ENCODE data around the gene LYSMD2. TPM values are rescaled to one million over a fixed set of nuclear protein-coding genes. Genes with fewer than 3 reads are reported as not detected.
A peak's percentile ranks its signal among the peaks of the same experiment; 100 is the strongest.

LYSMD2 gene
- total RNA-seq, 1 donor = 18.1 TPM

- H3K9me3 ChIP-seq (ENCODE audit: low read depth, low read length) = no peaks in the 10 kb centered on the region
- no peaks in the 10 kb centered on the region for H3K27me3 ChIP-seq (ENCODE audit: insufficient read depth, low read length)
- H3K4me1 ChIP-seq (ENCODE audit: insufficient read depth, low read length) = peaks cover 67% of the 10 kb centered on the region
- H3K4me3 ChIP-seq (ENCODE audit: low read length) = peak overlapping the region; percentile 70
Observed at GRCh38 chr15:51736069-51736468, 1.4 kb downstream of the LYSMD2 start.

- Histone ChIP-seq H3K9me3 (ENCODE audit: low read depth, low read length) (no peaks in the 10 kb centered on the region), H3K27me3 (ENCODE audit: insufficient read depth, low read length) (no peaks in the 10 kb centered on the region), H3K4me1 (ENCODE audit: insufficient read depth, low read length) (peaks cover 74% of the 10 kb centered on the region), H3K4me3 (ENCODE audit: low read length) (no peak overlapping the region)
Observed at GRCh38 chr15:51735228-51736010, 2.0 kb downstream of the LYSMD2 start.

GRCh38 chr15:51732646-51733045, 4.8 kb downstream of the LYSMD2 start:
- no peaks in the 10 kb centered on the region for H3K27me3 ChIP-seq (ENCODE audit: insufficient read depth, low read length)
- no peak overlapping the region for H3K4me3 ChIP-seq (ENCODE audit: low read length)
- H3K4me1 ChIP-seq (ENCODE audit: insufficient read depth, low read length) = peaks cover 84% of the 10 kb centered on the region
- no peaks in the 10 kb centered on the region for H3K9me3 ChIP-seq (ENCODE audit: low read depth, low read length)

GRCh38 chr15:51731549-51732267, 5.7 kb downstream of the LYSMD2 start:
- H3K4me3 ChIP-seq (ENCODE audit: low read length) = peak overlapping the region; percentile 22
- no peaks in the 10 kb centered on the region for H3K9me3 ChIP-seq (ENCODE audit: low read depth, low read length)
- peaks cover 92% of the 10 kb centered on the region for H3K4me1 ChIP-seq (ENCODE audit: insufficient read depth, low read length)
- no peaks in the 10 kb centered on the region for H3K27me3 ChIP-seq (ENCODE audit: insufficient read depth, low read length)

GRCh38 chr15:51727141-51727897, 10.1 kb downstream of the LYSMD2 start:
- Histone ChIP-seq H3K4me3 (ENCODE audit: low read length) (no peak overlapping the region), H3K9me3 (ENCODE audit: low read depth, low read length) (no peaks in the 10 kb centered on the region), H3K27me3 (ENCODE audit: insufficient read depth, low read length) (no peaks in the 10 kb centered on the region), H3K4me1 (ENCODE audit: insufficient read depth, low read length) (peaks cover 60% of the 10 kb centered on the region)

DNA sequence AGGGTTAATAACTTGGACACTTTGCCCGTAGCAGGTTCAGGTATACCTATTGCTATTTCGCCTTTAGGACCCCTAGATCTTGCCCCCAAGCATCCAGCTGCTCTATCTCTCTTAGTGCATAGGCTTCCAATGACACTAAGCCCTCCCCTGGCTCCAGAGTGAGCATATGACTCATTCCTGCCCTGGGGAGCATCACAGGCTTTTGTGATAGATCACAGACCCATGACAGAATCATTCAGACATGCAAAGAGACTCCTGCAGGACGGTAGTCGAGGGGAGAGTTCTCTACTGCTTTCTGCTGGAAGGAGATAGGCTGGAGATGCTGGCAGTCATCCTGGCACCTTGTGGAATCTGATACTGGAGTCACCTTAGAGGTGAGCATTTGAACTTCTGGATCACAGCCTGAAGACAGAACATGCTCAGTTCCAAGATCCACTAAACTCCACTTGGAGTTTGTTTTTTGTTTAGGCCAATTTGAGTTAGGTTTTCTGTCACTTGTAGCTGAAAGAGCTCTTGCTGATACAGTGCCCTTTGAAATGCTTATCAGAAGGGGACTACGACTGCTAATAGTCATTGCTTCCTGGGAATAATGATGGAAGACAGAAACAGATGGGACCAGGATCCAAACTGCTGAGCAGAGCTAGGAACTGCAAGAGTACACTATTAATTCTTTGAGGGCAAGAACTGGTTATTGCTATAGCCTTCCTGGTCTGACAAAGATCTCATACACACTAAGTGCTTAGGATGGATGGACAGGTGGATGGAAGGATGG, 11.0 kb downstream of the LYSMD2 start:
- Histone ChIP-seq H3K9me3 (ENCODE audit: low read depth, low read length) (no peaks in the 10 kb centered on the region), H3K4me1 (ENCODE audit: insufficient read depth, low read length) (peaks cover 52% of the 10 kb centered on the region), H3K4me3 (ENCODE audit: low read length) (no peak overlapping the region), H3K27me3 (ENCODE audit: insufficient read depth, low read length) (no peaks in the 10 kb centered on the region)

DNA sequence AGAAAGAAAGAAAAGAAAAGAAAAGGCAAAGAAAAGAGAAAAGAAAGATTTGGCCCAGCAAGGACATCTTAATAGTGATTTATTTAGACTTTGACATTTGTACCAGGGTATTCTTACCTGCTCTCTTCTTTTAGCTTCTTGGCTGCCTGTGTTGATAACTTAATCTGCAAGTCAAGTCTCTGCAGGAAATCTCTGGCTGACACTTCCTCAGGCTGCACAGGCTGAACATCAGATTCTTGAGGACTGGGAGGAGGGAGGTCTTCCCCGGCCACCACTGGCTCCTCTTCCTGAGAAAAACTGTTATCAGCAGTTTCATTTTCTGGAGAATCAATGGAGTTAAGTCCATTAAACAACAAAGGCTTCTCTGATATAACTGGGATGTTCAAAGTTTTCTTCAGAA, 12.8 kb downstream of the LYSMD2 start:
- Histone ChIP-seq H3K27me3 (ENCODE audit: insufficient read depth, low read length) (no peaks in the 10 kb centered on the region), H3K4me1 (ENCODE audit: insufficient read depth, low read length) (peaks cover 34% of the 10 kb centered on the region), H3K4me3 (ENCODE audit: low read length) (no peak overlapping the region), H3K9me3 (ENCODE audit: low read depth, low read length) (no peaks in the 10 kb centered on the region)

DNA sequence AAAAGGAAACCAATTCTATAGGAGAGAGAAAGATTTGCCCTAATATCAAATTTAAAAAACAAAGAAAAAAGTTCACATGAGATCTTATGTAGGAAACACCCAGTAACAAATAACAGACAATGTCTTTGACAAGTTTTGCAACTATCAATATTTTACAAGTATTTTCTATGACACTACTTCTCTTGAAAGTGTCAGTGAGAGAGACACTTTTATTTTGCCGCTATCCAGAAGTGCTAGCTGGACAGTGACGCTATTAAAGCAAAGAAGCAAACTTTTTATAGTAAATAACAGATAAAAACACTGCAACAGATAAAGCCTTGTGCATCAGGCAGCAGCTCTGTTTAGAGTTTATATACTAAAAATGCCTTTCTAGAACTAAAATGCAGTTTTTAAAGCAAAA, 13.3 kb downstream of the LYSMD2 start:
- Histone ChIP-seq H3K4me3 (ENCODE audit: low read length) (no peak overlapping the region), H3K9me3 (ENCODE audit: low read depth, low read length) (no peaks in the 10 kb centered on the region), H3K4me1 (ENCODE audit: insufficient read depth, low read length) (peaks cover 29% of the 10 kb centered on the region), H3K27me3 (ENCODE audit: insufficient read depth, low read length) (no peaks in the 10 kb centered on the region)

DNA sequence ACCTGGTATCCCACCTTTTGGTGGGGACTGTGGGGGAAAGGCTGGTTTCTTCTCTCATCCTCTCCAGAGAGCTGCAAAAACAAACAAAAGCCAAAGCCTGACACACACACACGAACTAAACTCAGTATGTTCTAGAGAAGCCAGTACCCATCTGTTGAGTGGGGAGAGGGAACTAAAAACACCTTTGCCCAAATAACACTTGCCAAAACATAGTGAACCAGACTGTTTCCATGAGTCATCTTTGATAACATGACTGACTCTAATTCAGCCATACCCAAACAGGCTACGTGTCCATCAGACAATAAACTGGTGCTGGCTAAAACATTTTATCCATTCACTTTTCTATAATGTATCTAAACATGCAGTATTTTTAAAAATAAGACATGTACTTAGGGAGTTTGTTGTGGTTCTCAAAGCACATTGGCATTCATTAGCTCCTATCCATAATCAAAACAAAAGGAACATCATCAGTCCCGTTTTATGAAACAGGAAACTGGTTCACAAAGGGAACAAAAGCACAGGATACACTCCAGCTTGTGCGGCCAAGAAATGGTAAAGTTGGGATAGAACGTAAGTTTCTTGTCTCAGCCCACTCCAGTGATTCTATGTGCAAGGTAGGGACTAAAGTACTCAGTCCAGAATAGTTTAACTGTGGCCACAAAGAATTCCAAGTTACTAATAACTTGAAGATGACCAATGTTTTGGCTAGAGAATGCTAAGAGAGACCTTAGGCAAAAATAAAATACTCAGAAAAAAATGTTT, 16.1 kb downstream of the LYSMD2 start:
- Histone ChIP-seq H3K9me3 (ENCODE audit: low read depth, low read length) (no peaks in the 10 kb centered on the region), H3K27me3 (ENCODE audit: insufficient read depth, low read length) (no peaks in the 10 kb centered on the region), H3K4me1 (ENCODE audit: insufficient read depth, low read length) (peaks cover 9% of the 10 kb centered on the region), H3K4me3 (ENCODE audit: low read length) (no peak overlapping the region)

DNA sequence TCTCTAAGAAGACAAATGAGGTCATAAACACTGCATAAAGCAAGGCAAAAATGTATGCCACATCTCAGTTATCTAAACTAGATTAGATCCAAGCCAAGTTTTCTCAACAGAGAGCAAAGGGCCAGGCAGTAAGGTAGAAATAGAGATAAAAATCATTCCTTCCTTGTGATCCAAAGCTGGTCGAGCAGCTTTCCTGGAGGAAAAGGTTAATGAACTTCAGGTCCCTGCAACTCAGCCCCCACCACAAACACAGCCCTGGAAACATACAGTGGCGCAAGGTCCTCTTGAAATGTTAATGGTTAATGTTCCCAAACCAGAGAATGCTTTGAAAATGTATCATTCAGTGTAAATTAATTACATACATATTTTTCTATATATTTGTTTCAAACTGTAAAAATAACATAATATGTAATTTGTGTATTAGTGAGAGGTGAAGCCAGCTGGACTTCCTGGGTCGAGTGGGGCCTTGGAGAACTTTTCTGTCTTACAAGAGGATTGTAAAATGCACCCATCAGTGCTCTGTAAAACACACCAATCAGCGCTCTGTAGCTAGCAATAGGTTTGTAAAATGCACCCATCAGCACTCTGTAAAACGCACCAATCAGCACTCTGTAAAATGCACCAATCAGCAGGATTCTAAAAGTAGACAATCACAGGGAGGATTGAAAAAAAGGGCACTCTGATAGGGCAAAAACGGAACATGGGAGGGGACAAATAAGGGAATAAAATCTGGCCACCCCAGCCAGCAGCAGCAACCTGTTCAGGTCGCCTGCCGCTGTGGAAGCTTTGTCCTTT, 17.1 kb downstream of the LYSMD2 start:
- Histone ChIP-seq H3K4me3 (ENCODE audit: low read length) (no peak overlapping the region), H3K27me3 (ENCODE audit: insufficient read depth, low read length) (no peaks in the 10 kb centered on the region), H3K9me3 (ENCODE audit: low read depth, low read length) (no peaks in the 10 kb centered on the region), H3K4me1 (ENCODE audit: insufficient read depth, low read length) (peaks cover 3% of the 10 kb centered on the region)

DNA sequence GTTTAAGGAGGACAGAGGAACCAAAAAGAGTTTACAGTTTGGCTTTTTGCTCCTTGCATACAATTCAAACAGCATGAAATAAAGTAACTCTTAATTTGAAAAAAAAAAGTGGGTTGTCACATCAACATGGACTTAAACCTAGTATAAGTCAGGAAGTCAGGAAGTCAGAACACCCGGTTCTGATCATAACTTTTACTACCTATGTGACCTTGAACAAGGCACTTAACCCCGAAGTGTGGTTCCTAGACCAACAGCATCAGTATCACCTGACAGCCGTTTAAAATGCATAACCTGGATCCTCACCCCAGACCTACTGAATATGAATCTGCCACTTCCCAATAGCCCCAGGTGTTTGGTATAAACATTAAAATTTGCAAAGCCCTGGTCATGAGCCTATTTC, 18.7 kb downstream of the LYSMD2 start:
- H3K27me3 ChIP-seq (ENCODE audit: insufficient read depth, low read length) = no peaks in the 10 kb centered on the region
- H3K4me1 ChIP-seq (ENCODE audit: insufficient read depth, low read length) = no peaks in the 10 kb centered on the region
- H3K4me3 ChIP-seq (ENCODE audit: low read length) = no peak overlapping the region
- no peaks in the 10 kb centered on the region for H3K9me3 ChIP-seq (ENCODE audit: low read depth, low read length)

- no peaks in the 10 kb centered on the region for H3K9me3 ChIP-seq (ENCODE audit: low read depth, low read length)
Observed at GRCh38 chr15:51718219-51718618, 19.2 kb downstream of the LYSMD2 start.

GRCh38 chr15:51714911-51715310, 22.5 kb downstream of the LYSMD2 start:
- Histone ChIP-seq H3K4me3 (ENCODE audit: low read length) (no peak overlapping the region), H3K9me3 (ENCODE audit: low read depth, low read length) (no peaks in the 10 kb centered on the region), H3K4me1 (ENCODE audit: insufficient read depth, low read length) (no peaks in the 10 kb centered on the region), H3K27me3 (ENCODE audit: insufficient read depth, low read length) (no peaks in the 10 kb centered on the region)

More at GRCh38 chr15:51718219-51718618, 19.2 kb downstream of the LYSMD2 start:
- Histone ChIP-seq H3K4me1 (ENCODE audit: insufficient read depth, low read length) (no peaks in the 10 kb centered on the region), H3K27me3 (ENCODE audit: insufficient read depth, low read length) (no peaks in the 10 kb centered on the region), H3K4me3 (ENCODE audit: low read length) (no peak overlapping the region)
